Liver (tissue), 9 donors: Measurements from ENCODE around the gene TNFRSF6B. TPM values are rescaled to one million over a fixed set of nuclear protein-coding genes. Genes with fewer than 3 reads are reported as not detected.

ENCODE experiments used
- DNase-seq: peaks from one replicate; pipeline ENCODE4 v3.0.0-alpha.2; 2017; ENCODE audit warnings: low spot score
- H3K27ac ChIP-seq, 2 donors: one replicate each; pipeline ENCODE4 v1.7.0; 2013; ENCODE audit warnings: inconsistent platforms in 2 of 2, low read length in 2 of 2, control low read depth in 1 of 2, low read depth in 1 of 2, mild to moderate bottlenecking in 1 of 2
- H3K27me3 ChIP-seq, 4 donors: one replicate each; pipeline versions ENCODE4 v1.6.1 to v1.7.0; 2013; ENCODE audit warnings: low read length in 3 of 4, inconsistent platforms in 1 of 4, mild to moderate bottlenecking in 1 of 4, moderate library complexity in 1 of 4; ENCODE audit not compliant: control insufficient read depth in 4 of 4, insufficient read depth in 4 of 4
- H3K36me3 ChIP-seq, 4 donors: one replicate each; pipeline versions ENCODE4 v1.6.1 to v1.7.0; 2013; ENCODE audit warnings: low read length in 3 of 4, mild to moderate bottlenecking in 3 of 4, low read depth in 1 of 4, moderate library complexity in 1 of 4; ENCODE audit not compliant: control insufficient read depth in 4 of 4, insufficient read depth in 3 of 4
- H3K4me1 ChIP-seq, 4 donors: one replicate each; pipeline versions ENCODE4 v1.6.1 to v1.7.0; 2013; ENCODE audit warnings: low read length in 3 of 4, mild to moderate bottlenecking in 3 of 4, moderate library complexity in 1 of 4; ENCODE audit not compliant: control insufficient read depth in 4 of 4, insufficient read depth in 4 of 4
- H3K4me3 ChIP-seq, 3 donors: one replicate each; pipeline versions ENCODE4 v1.6.1 to v1.7.0; 2013; ENCODE audit warnings: low read length in 3 of 3, control low read depth in 1 of 3, low read depth in 1 of 3, mild to moderate bottlenecking in 1 of 3
- H3K9ac ChIP-seq, 2 donors: one replicate each; pipeline ENCODE4 v1.7.0; 2013; ENCODE audit warnings: low read length in 2 of 2, mild to moderate bottlenecking in 2 of 2, moderate library complexity in 2 of 2, control low read depth in 1 of 2, low read depth in 1 of 2
- H3K9me3 ChIP-seq, 4 donors: one replicate each; pipeline versions ENCODE4 v1.6.1 to v1.7.0; 2013; ENCODE audit warnings: low read length in 3 of 4; ENCODE audit not compliant: control insufficient read depth in 4 of 4
- EGR1 ChIP-seq, 2 donors: IDR thresholded peaks; 2 replicates each; pipeline ENCODE4 v1.6.1; 2016 to 2018; ENCODE audit warnings: antibody characterized with exemption in 2 of 2, low read depth in 2 of 2
- FOXA2 ChIP-seq: IDR thresholded peaks from 2 replicates; pipeline ENCODE4 v1.6.1; 2016; ENCODE audit warnings: antibody characterized with exemption
- GABPA ChIP-seq, 2 donors: IDR thresholded peaks in 1 of 2; conservative IDR thresholded peaks in 1 of 2; 2 replicates each; pipeline ENCODE4 v1.6.1; 2016; ENCODE audit warnings: antibody characterized with exemption in 2 of 2, mild to moderate bottlenecking in 1 of 2, moderate library complexity in 1 of 2
- HNF4A ChIP-seq, 2 donors: conservative IDR thresholded peaks; 2 replicates each; pipeline ENCODE4 v1.6.1; 2016; ENCODE audit warnings: antibody characterized with exemption in 2 of 2, mild to moderate bottlenecking in 2 of 2
- HNF4G ChIP-seq: IDR thresholded peaks from 2 replicates; pipeline ENCODE4 v1.6.1; 2016; ENCODE audit warnings: antibody characterized with exemption
- JUND ChIP-seq, 2 donors: IDR thresholded peaks; 2 replicates each; pipeline ENCODE4 v1.6.1; 2016; ENCODE audit warnings: antibody characterized with exemption in 2 of 2
- NR2F2 ChIP-seq: IDR thresholded peaks from 2 replicates; pipeline ENCODE4 v1.6.1; 2016; ENCODE audit warnings: antibody characterized with exemption
- RAD21 ChIP-seq, 2 donors: IDR thresholded peaks; 2 replicates each; pipeline ENCODE4 v1.6.1; 2016; ENCODE audit warnings: antibody characterized with exemption in 2 of 2, mild to moderate bottlenecking in 2 of 2
- RXRA ChIP-seq, 2 donors: IDR thresholded peaks; 2 replicates each; pipeline ENCODE4 v1.6.1; 2017 to 2018; ENCODE audit warnings: antibody characterized with exemption in 2 of 2, mild to moderate bottlenecking in 1 of 2
- SP1 ChIP-seq: IDR thresholded peaks from 2 replicates; pipeline ENCODE4 v1.6.1; 2018; ENCODE audit warnings: antibody characterized with exemption, mild to moderate bottlenecking
- TAF1 ChIP-seq: conservative IDR thresholded peaks from 2 replicates; pipeline ENCODE4 v1.6.1; 2016; ENCODE audit warnings: antibody characterized with exemption, mild to moderate bottlenecking
- WGBS: extraction: QIAGEN DNeasy Blood & Tissue Kit; methylation state at CpG from one replicate; pipeline ENCODE4 v1.1.7; 2013; 5-methylcytosine and 5-hydroxymethylcytosine counted together
- polyA plus RNA-seq, 2 donors: library from polyadenylated mRNA; stranded (reverse) in 1 of 2; unstranded in 1 of 2; fragments of 200-250 nt in 1 of 2; fragments of >200 nt in 1 of 2; fragmentation: Nextera tagmentation in 1 of 2; extraction: Ambion mirVana in 1 of 2; gene quantifications; one replicate each; pipeline versions ENCODE4 v1.2.1 to v1.2.3, GENCODE V29; 2013 to 2015
- total RNA-seq, 2 donors: library from RNA; depleted of rRNA; stranded (reverse); fragments of >200 nt; gene quantifications; one replicate each; pipeline ENCODE4 v1.2.3, GENCODE V29; 2014
- TF ChIP-seq, protein P1 (sequence below): IDR thresholded peaks from 2 replicates; pipeline ENCODE4 v1.6.1; 2016; ENCODE audit warnings: antibody characterized with exemption
- donor health status: healthy.
- donor health status: healthy.
- donor health status: healthy.
- donor health status: healthy.
- donor health status: healthy.

TNFRSF6B gene
- total and polyA plus RNA-seq, 4 donors: 0.09 to 0.73 TPM; not detected in 2

DNA sequence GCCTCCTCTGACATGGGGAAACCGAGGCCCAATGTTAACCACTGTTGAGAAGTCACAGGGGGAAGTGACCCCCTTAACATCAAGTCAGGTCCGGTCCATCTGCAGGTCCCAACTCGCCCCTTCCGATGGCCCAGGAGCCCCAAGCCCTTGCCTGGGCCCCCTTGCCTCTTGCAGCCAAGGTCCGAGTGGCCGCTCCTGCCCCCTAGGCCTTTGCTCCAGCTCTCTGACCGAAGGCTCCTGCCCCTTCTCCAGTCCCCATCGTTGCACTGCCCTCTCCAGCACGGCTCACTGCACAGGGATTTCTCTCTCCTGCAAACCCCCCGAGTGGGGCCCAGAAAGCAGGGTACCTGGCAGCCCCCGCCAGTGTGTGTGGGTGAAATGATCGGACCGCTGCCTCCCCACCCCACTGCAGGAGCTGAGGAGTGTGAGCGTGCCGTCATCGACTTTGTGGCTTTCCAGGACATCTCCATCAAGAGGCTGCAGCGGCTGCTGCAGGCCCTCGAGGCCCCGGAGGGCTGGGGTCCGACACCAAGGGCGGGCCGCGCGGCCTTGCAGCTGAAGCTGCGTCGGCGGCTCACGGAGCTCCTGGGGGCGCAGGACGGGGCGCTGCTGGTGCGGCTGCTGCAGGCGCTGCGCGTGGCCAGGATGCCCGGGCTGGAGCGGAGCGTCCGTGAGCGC, 1.6 kb downstream of the TNFRSF6B start:
- Histone ChIP-seq H3K9ac (no peak overlapping the region), H3K9me3 (no peaks in the 10 kb centered on the region), H3K27ac (no peak overlapping the region), H3K27me3 (no peaks in the 10 kb centered on the region), H3K4me3 (no peak overlapping the region), H3K4me1 (peaks cover 7 to 22% (median 13%) of the 10 kb centered on the region in 4 donors), H3K36me3 (peaks cover 0 to 3% (median 0%) of the 10 kb centered on the region in 4 donors)
- 93% methylated on average over 40 of the region's 40 CpGs for WGBS
- DNase-seq: no peak
- TF ChIP-seq HNF4G: no peak
- no peak for TF ChIP-seq TAF1
- TF ChIP-seq SP1: no peak
- no peak for TF ChIP-seq JUND (IDR thresholded peaks at IDR 0.05)
- TF ChIP-seq HNF4A (conservative IDR thresholded peaks at IDR 0.05): no peak
- no peak for TF ChIP-seq FOXA2
- TF ChIP-seq RXRA (IDR thresholded peaks at IDR 0.05): no peak
- TF ChIP-seq, protein P1, sequence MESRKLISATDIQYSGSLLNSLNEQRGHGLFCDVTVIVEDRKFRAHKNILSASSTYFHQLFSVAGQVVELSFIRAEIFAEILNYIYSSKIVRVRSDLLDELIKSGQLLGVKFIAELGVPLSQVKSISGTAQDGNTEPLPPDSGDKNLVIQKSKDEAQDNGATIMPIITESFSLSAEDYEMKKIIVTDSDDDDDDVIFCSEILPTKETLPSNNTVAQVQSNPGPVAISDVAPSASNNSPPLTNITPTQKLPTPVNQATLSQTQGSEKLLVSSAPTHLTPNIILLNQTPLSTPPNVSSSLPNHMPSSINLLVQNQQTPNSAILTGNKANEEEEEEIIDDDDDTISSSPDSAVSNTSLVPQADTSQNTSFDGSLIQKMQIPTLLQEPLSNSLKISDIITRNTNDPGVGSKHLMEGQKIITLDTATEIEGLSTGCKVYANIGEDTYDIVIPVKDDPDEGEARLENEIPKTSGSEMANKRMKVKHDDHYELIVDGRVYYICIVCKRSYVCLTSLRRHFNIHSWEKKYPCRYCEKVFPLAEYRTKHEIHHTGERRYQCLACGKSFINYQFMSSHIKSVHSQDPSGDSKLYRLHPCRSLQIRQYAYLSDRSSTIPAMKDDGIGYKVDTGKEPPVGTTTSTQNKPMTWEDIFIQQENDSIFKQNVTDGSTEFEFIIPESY: no peak
- no peak for TF ChIP-seq EGR1 (IDR thresholded peaks at IDR 0.05; ENCODE audit: low read depth in 2 of 2)
- TF ChIP-seq GABPA (IDR thresholded peaks at IDR 0.05 in 1 of 2, conservative IDR thresholded peaks at IDR 0.05 in 1 of 2): no peak

DNA sequence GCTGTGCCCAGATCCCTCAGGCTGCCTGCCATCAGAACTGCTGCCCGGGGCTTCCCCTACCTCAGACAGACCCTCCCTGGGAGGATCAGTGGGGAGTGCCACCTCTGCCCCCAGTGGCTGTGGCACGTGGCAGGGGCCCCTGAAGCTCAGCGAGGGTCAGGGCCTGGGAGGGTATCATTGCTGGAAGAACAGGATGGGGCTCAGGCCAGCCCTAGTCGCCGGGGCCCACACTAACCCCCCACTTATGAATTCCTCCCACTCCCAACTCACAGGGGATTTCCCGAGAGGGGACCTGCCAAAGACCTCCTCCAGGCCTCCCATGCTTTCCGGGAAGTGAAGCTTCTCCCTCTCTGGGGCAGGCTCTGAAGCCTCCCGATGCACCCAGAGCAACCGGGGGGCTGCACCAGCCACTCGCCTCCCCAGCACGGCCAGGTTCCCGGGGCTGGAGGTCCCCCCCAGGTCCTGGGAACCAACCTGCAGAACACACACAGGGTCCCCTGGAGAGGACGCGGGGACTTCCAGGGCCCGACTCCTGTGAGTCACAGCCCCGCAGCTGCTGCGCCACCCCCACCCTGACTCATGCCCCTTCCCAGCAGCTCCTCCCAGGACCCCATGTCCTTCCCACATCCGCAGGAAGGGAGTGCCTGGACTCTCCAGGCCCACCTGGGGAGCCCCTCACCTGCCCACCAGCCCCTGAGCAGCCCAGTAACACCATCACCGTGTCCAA, 2.5 kb downstream of the TNFRSF6B start:
- DNase-seq: no peak
- TF ChIP-seq GABPA (IDR thresholded peaks at IDR 0.05 in 1 of 2, conservative IDR thresholded peaks at IDR 0.05 in 1 of 2) (no peak), RAD21 (IDR thresholded peaks at IDR 0.05) (no peak)
- no peak overlapping the region for H3K4me3 ChIP-seq
- 77% methylated on average over 19 of the region's 19 CpGs for WGBS
- H3K36me3 ChIP-seq: peaks cover 0 to 6% (median under 1%) of the 10 kb centered on the region in 4 donors
- H3K27ac ChIP-seq: no peak overlapping the region
- no peaks in the 10 kb centered on the region for H3K9me3 ChIP-seq
- H3K9ac ChIP-seq: no peak overlapping the region
- no peaks in the 10 kb centered on the region for H3K27me3 ChIP-seq
- H3K4me1 ChIP-seq: peaks cover 7 to 22% (median 13%) of the 10 kb centered on the region in 4 donors

- no peak overlapping the region for H3K27ac ChIP-seq
- no peaks in the 10 kb centered on the region for H3K9me3 ChIP-seq
- no peaks in the 10 kb centered on the region for H3K27me3 ChIP-seq
- peaks cover 7 to 22% (median 13%) of the 10 kb centered on the region in 4 donors for H3K4me1 ChIP-seq
- TF ChIP-seq TAF1: no peak
- TF ChIP-seq, protein P1: no peak
- TF ChIP-seq FOXA2: no peak
- no peak for TF ChIP-seq NR2F2
- no peak overlapping the region for H3K4me3 ChIP-seq
- peaks cover 0 to 14% (median 1%) of the 10 kb centered on the region in 4 donors for H3K36me3 ChIP-seq
- no peak overlapping the region for H3K9ac ChIP-seq
- 87% methylated on average over 24 of the region's 24 CpGs for WGBS
- DNase-seq: no peak
Measured at GRCh38 chr20:63699466-63700198, 3.2 kb downstream of the TNFRSF6B start.
